Transverse colon (tissue), 4 donors: Measurements from ENCODE around the gene OSTN. TPM values are rescaled to one million over a fixed set of nuclear protein-coding genes. Genes with fewer than 3 reads are reported as not detected.

Source experiments
- DNase-seq: peaks from one replicate; pipeline ENCODE4 v3.0.0-alpha.2; 2019
- H3K27ac ChIP-seq, 4 donors: fragments of 200-600 bp; sonication (generic); 2 replicates each; pipeline ENCODE4 v1.5.1; 2016 to 2018; ENCODE audit warnings: inconsistent platforms in 4 of 4
- H3K27me3 ChIP-seq: fragments of 200-600 bp; sonication (generic); 2 replicates; pipeline ENCODE4 v1.5.1; 2017; ENCODE audit warnings: inconsistent platforms
- H3K36me3 ChIP-seq, 4 donors: fragments of 200-600 bp; sonication (generic); 2 replicates each; pipeline ENCODE4 v1.5.1; 2017 to 2019; ENCODE audit warnings: inconsistent platforms in 4 of 4
- H3K4me1 ChIP-seq, 4 donors: fragments of 200-600 bp; sonication (generic); 2 replicates each; pipeline ENCODE4 v1.5.1; 2017 to 2020; ENCODE audit warnings: inconsistent platforms in 4 of 4
- H3K4me3 ChIP-seq, 4 donors: fragments of 200-600 bp; sonication (generic); 1 replicate in 1 of 4; 2 replicates in 3 of 4; pipeline versions ENCODE4 v1.5.1 to v1.6.1; 2017 to 2019; ENCODE audit warnings: inconsistent platforms in 4 of 4
- H3K9me3 ChIP-seq, 2 donors: fragments of 200-600 bp; sonication (generic); 2 replicates each; pipeline ENCODE4 v1.5.1; 2017 to 2019; ENCODE audit warnings: inconsistent platforms in 2 of 2
- CTCF ChIP-seq, 5 experiments: fragments of 200-600 bp in 3 of 5; fragments of 450-650 bp in 2 of 5; sonication (generic) in 3 of 5; IDR thresholded peaks; 1 replicate in 2 of 5; 2 replicates in 3 of 5; pipeline ENCODE4 v1.5.1; 2016 to 2017; ENCODE audit warnings: antibody characterized with exemption in 5 of 5, inconsistent platforms in 3 of 5, mild to moderate bottlenecking in 2 of 5, moderate library complexity in 1 of 5
- EP300 ChIP-seq: sonication (generic); formaldehyde crosslinking; IDR thresholded peaks from one replicate; pipeline ENCODE4 v1.6.1; 2017; ENCODE audit warnings: antibody characterized with exemption, low read depth
- POLR2A ChIP-seq: fragments of 450-650 bp; IDR thresholded peaks from one replicate; pipeline ENCODE4 v1.6.1; 2016; ENCODE audit warnings: antibody characterized with exemption, mild to moderate bottlenecking, moderate library complexity
- POLR2AphosphoS5 ChIP-seq, 3 donors: sonication (generic); formaldehyde crosslinking; IDR thresholded peaks; one replicate each; pipeline ENCODE4 v1.6.1; 2016; ENCODE audit warnings: antibody characterized with exemption in 3 of 3
- WGBS, 2 donors: methylation state at CpG; one replicate each; pipeline ENCODE4 v1.1.5; 2018; ENCODE audit warnings: low coverage in 1 of 2; 5-methylcytosine and 5-hydroxymethylcytosine counted together
- in situ Hi-C, 4 donors: fragments of 200-750 bp; cut with MboI; loops; one replicate each; pipeline versions ENCODE4 v1.15.0 to v1.15.1; 2017; ENCODE audit warnings: low sequenced_read_pairs in 3 of 4, low pct_ligation_motif_present in 1 of 4, low pct_unique_long_range_greater_than_20kb in 1 of 4
- intact Hi-C: fragments of 100-400 bp; cut with DNase I; formaldehyde crosslinking; loops from one replicate; pipeline ENCODE4 v1.15.1; 2023; ENCODE audit warnings: low total_unique reads
- total RNA-seq, 4 donors: library from RNA; depleted of rRNA; stranded (reverse); fragments of >200 nt; gene quantifications; one replicate each; pipeline ENCODE4 v1.1.0, GENCODE V29; 2016

Gene OSTN
- total RNA-seq, 4 donors from 2014 or later = 0.14 to 0.16 TPM; not detected in 2

DNA sequence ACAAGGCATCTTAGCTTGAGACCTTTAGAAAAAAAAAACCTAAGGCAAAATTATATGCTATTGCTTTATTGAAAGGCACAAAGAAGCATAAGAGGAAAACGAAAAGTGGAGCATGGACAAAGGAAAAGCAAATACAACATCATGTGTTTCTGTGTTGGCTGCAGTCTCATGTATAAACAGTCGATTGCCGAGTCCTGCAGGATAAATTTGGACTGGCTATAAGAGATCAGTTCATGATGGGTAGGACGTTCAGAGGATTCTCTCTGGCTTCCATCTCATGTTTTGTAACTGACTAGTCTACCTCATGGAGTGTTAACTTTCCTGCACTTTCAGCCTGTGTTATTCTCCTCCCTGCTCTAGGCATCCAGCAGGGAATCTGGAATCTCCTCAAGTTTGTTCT, 108.3 kb downstream of the OSTN start:
- WGBS, 2 donors = 76% methylated on average over 3 to 4 of the region's 4 CpGs
- TF ChIP-seq POLR2A (no peak), POLR2AphosphoS5 (IDR thresholded peaks at IDR 0.05) (no peak)
- intact Hi-C loops = no loop called here
- DNase-seq = no peak
- Histone ChIP-seq H3K9me3 (no peaks in the 10 kb centered on the region), H3K27ac (no peak overlapping the region), H3K4me1 (peaks cover 0 to 3% (median 2%) of the 10 kb centered on the region in 4 donors), H3K27me3 (no peaks in the 10 kb centered on the region), H3K4me3 (no peak overlapping the region), H3K36me3 (no peaks in the 10 kb centered on the region)
- in situ Hi-C loops = no loop called here

DNA sequence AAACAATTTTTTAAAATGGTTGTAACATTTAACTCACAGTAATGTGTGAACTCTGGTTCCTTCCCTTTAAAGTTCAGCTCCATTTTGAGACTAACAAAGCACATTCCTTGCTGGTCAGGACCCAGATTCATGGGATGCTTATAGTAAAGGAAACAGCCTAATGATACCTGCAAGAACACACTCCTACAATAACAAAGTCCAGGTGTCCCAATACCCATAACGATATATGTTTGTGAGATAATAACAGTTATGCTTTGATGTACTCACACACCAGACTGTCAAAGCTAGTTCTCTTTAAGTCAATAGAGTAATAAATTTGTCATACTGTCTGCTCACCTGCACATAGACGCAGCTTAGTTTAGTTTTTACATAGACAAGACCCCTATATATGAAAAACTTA, 114.3 kb downstream of the OSTN start:
- intact Hi-C loops = no loop called here
- H3K4me1 ChIP-seq = no peaks in the 10 kb centered on the region
- in situ Hi-C loops = no loop called here
- H3K27me3 ChIP-seq = no peaks in the 10 kb centered on the region
- DNase-seq = no peak
- H3K9me3 ChIP-seq = no peaks in the 10 kb centered on the region
- TF ChIP-seq CTCF (IDR thresholded peaks at IDR 0.05) = no peak
- no peak for TF ChIP-seq EP300
- TF ChIP-seq POLR2AphosphoS5 (IDR thresholded peaks at IDR 0.05) = no peak
- TF ChIP-seq POLR2A = no peak
- no peak overlapping the region for H3K4me3 ChIP-seq
- no peak overlapping the region for H3K27ac ChIP-seq
- 45 to 69% methylated on average over 2 of the region's 2 CpGs for WGBS, 2 donors
- H3K36me3 ChIP-seq = no peaks in the 10 kb centered on the region

DNA sequence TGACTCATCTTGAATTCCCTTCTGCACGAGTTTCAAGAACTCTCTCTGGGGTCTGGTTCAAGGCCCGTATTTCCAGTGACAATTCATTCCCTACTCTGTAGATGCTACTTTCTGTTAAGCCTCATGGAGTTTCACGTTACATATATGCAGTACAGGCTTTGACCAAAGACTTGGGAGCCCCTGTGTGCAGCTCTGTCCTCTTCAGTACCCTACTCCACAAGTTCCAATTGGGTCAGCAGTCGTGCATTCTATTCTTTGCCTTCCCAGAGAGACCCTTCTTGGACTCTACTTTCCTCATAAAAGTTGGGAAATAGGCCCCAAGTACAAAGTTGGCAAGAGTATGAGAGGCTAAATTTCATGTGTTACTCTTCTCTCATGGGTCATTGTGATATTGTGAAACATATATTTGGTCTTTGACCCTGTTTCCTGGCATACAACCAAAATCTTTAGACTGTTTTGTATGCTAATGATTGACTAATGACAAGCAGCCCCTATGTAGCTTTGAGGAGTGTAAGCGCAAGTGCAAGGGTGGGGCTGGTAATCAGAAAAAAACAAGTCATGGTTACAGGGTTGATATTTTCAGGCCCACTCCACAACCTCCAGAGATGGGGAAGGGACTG, 115.2 kb downstream of the OSTN start:
- in situ Hi-C loops (no loop called here), intact Hi-C loops (no loop called here)
- DNase-seq = no peak
- no peaks in the 10 kb centered on the region for H3K9me3 ChIP-seq
- no peak for TF ChIP-seq POLR2AphosphoS5 (IDR thresholded peaks at IDR 0.05)
- TF ChIP-seq POLR2A = no peak
- TF ChIP-seq EP300 = no peak
- TF ChIP-seq CTCF (IDR thresholded peaks at IDR 0.05) = no peak
- H3K36me3 ChIP-seq = no peaks in the 10 kb centered on the region
- H3K4me1 ChIP-seq = no peaks in the 10 kb centered on the region
- WGBS, 2 donors = 90 to 94% methylated on average over 2 to 5 of the region's 5 CpGs
- no peaks in the 10 kb centered on the region for H3K27me3 ChIP-seq
- H3K27ac ChIP-seq = no peak overlapping the region
- H3K4me3 ChIP-seq = no peak overlapping the region

Other genes starting within 250 kb of the OSTN start
- 10 to 100 TPM; 61.3 to 78.0 (median 69.5) TPM for gene CCDC50, start 130.2 kb downstream of the OSTN start, total RNA-seq
- gene UTS2B, start 131.3 kb downstream of the OSTN start, total RNA-seq = 1 to 10 TPM in 2 of 4 donors, under 1 TPM in 1, not detected in 1; 0.27 to 3.4 (median 2.2) TPM